CD14-positive monocyte (primary cell): Measurements from ENCODE around the gene C2orf81. TPM values are rescaled to one million over a fixed set of nuclear protein-coding genes. Genes with fewer than 3 reads are reported as not detected.

Experiments
- DNase-seq, 3 donors: peaks; one replicate each; pipeline ENCODE4 v3.0.0-alpha.2; 2011 to 2022
- H2AFZ ChIP-seq: 2 replicates; pipeline ENCODE4 v1.6.0; 2012; ENCODE audit warnings: mild to moderate bottlenecking, low read depth, low read length, inconsistent platforms; ENCODE audit not compliant: insufficient read depth, poor library complexity, severe bottlenecking
- H3K27ac ChIP-seq, 2 donors: 1 replicate in 1 of 2; 2 replicates in 1 of 2; pipeline ENCODE4 v1.5.1; 2012 to 2013; ENCODE audit warnings: low read length in 2 of 2, control low read depth in 1 of 2, inconsistent platforms in 1 of 2, low read depth in 1 of 2, mild to moderate bottlenecking in 1 of 2
- H3K27me3 ChIP-seq, 2 donors: one replicate each; pipeline versions ENCODE4 v1.6.0 to v1.6.1; 2011 to 2013; ENCODE audit warnings: low read length in 2 of 2; ENCODE audit not compliant: control insufficient read depth in 2 of 2, insufficient read depth in 2 of 2
- H3K36me3 ChIP-seq, 2 donors: replicated peaks in 1 of 2; 1 replicate in 1 of 2; 2 replicates in 1 of 2; pipeline versions ENCODE4 v1.5.1 to v1.6.1; 2012 to 2013; ENCODE audit warnings: low read length in 2 of 2, control low read depth in 1 of 2, inconsistent platforms in 1 of 2, mild to moderate bottlenecking in 1 of 2; ENCODE audit not compliant: insufficient read depth in 2 of 2, control insufficient read depth in 1 of 2
- H3K4me1 ChIP-seq, 2 donors: 1 replicate in 1 of 2; 2 replicates in 1 of 2; pipeline versions ENCODE4 v1.5.1 to v1.6.1; 2012 to 2013; ENCODE audit warnings: low read length in 2 of 2, control low read depth in 1 of 2, inconsistent platforms in 1 of 2, mild to moderate bottlenecking in 1 of 2, moderate library complexity in 1 of 2; ENCODE audit not compliant: insufficient read depth in 2 of 2, control insufficient read depth in 1 of 2
- H3K4me2 ChIP-seq: replicated peaks from 2 replicates; pipeline ENCODE3; 2012; ENCODE audit warnings: low read length, moderate library complexity, mild to moderate bottlenecking; ENCODE audit not compliant: poor library complexity, severe bottlenecking; ENCODE audit errors: extremely low read depth
- H3K4me3 ChIP-seq, 3 experiments: fragments of 200-600 bp in 1 of 3; sonication (generic) in 1 of 3; replicated peaks in 1 of 3; 1 replicate in 2 of 3; 2 replicates in 1 of 3; pipeline ENCODE4 v1.5.1; 2011 to 2013; ENCODE audit warnings: low read length in 3 of 3, mild to moderate bottlenecking in 3 of 3, control low read depth in 2 of 3, low read depth in 2 of 3, inconsistent platforms in 1 of 3, moderate library complexity in 1 of 3
- H3K79me2 ChIP-seq: 2 replicates; pipeline ENCODE4 v1.6.0; 2012; ENCODE audit warnings: mild to moderate bottlenecking, control low read depth, inconsistent platforms, low read length, moderate library complexity; ENCODE audit not compliant: insufficient read depth
- H3K9ac ChIP-seq: 2 replicates; pipeline ENCODE4 v1.6.0; 2017; ENCODE audit warnings: low read length, mild to moderate bottlenecking; ENCODE audit not compliant: insufficient read depth, poor library complexity, severe bottlenecking
- H3K9me3 ChIP-seq, 2 donors: replicated peaks in 1 of 2; 1 replicate in 1 of 2; 2 replicates in 1 of 2; pipeline versions ENCODE4 v1.5.1 to v1.6.1; 2012 to 2013; ENCODE audit warnings: low read length in 2 of 2, control low read depth in 1 of 2; ENCODE audit not compliant: control insufficient read depth in 1 of 2, insufficient read depth in 1 of 2
- H4K20me1 ChIP-seq: 2 replicates; pipeline ENCODE4 v1.6.0; 2012; ENCODE audit warnings: mild to moderate bottlenecking, low read length, control low read depth, moderate library complexity; ENCODE audit not compliant: insufficient read depth
- H3K27ac Mint-ChIP-seq, 7 donors: one replicate each; pipeline ENCODE4 v1.8.0; 2020; ENCODE audit warnings: mild to moderate bottlenecking in 7 of 7, mixed read lengths in 7 of 7, moderate library complexity in 6 of 7, inconsistent platforms in 2 of 7
- H3K27me3 Mint-ChIP-seq, 3 donors: one replicate each; pipeline ENCODE4 v1.8.0; 2021 to 2022; ENCODE audit warnings: low read depth in 3 of 3, mild to moderate bottlenecking in 3 of 3, mixed read lengths in 3 of 3, moderate library complexity in 3 of 3, inconsistent platforms in 1 of 3
- H3K36me3 Mint-ChIP-seq, 2 donors: one replicate each; pipeline ENCODE4 v1.8.0; 2020; ENCODE audit warnings: mixed read lengths in 2 of 2, inconsistent platforms in 1 of 2, mild to moderate bottlenecking in 1 of 2
- H3K4me1 Mint-ChIP-seq: one replicate; pipeline ENCODE4 v1.8.0; 2020; ENCODE audit warnings: mild to moderate bottlenecking, mixed read lengths
- H3K4me3 Mint-ChIP-seq, 2 donors: one replicate each; pipeline ENCODE4 v1.8.0; 2020; ENCODE audit warnings: mild to moderate bottlenecking in 2 of 2, mixed read lengths in 2 of 2, moderate library complexity in 1 of 2
- H3K9me3 Mint-ChIP-seq, 7 donors: one replicate each; pipeline ENCODE4 v1.8.0; 2020 to 2022; ENCODE audit warnings: mixed read lengths in 7 of 7, mild to moderate bottlenecking in 6 of 7, moderate library complexity in 6 of 7, inconsistent platforms in 2 of 7
- WGBS: methylation state at CpG from one replicate; pipeline ENCODE4 v1.1.5; 2013; ENCODE audit warnings: missing lambda C conversion rate; ENCODE audit not compliant: insufficient coverage; 5-methylcytosine and 5-hydroxymethylcytosine counted together
- intact Hi-C, 2 donors: fragments of 100-400 bp; cut with micrococcal nuclease; formaldehyde crosslinking; loops; one replicate each; pipeline versions ENCODE4 v1.15.0 to v1.15.1; 2023
- polyA plus RNA-seq, 3 donors: library from polyadenylated mRNA; depleted of rRNA in 1 of 3; unstranded in 2 of 3; stranded (reverse) in 1 of 3; fragments of 300-500 nt in 2 of 3; fragments of >200 nt in 1 of 3; fragmentation: Illumina TruSeq in 2 of 3; gene quantifications; 1 replicate in 2 of 3; 2 replicates in 1 of 3; pipeline ENCODE4 v1.2.3, GENCODE V29; 2012 to 2021
- TF ChIP-seq, protein P1 (sequence below): fragments of 200-600 bp; IDR thresholded peaks from one replicate; pipeline ENCODE4 v1.8.0; 2022; ENCODE audit warnings: antibody characterized with exemption, mild to moderate bottlenecking

C2orf81 gene
- polyA plus RNA-seq, 3 donors = 0.49 to 1.7 (median 1.2) TPM

- no peaks in the 10 kb centered on the region for H3K79me2 ChIP-seq
- no peak overlapping the region for H2AFZ ChIP-seq
- no peaks in the 10 kb centered on the region for H3K9me3 ChIP-seq
- Mint-ChIP-seq H3K4me1 (no peaks in the 10 kb centered on the region), H3K9me3 (no peaks in the 10 kb centered on the region), H3K36me3 (peaks cover 96 to 100% of the 10 kb centered on the region in 2 donors), H3K27me3 (peaks cover 0 to 1% (median 1%) of the 10 kb centered on the region in 3 donors), H3K4me3 (peak overlapping the region in 1 of 2 donors; percentile 32), H3K27ac (peak overlapping the region in 1 of 7 donors; percentile 44)
- H3K27ac ChIP-seq = no peak overlapping the region
- no peaks in the 10 kb centered on the region for H3K27me3 ChIP-seq
- intact Hi-C loops = no loop called here
- no peaks in the 10 kb centered on the region for H3K4me1 ChIP-seq
- no peak overlapping the region for H3K4me2 ChIP-seq
- WGBS = 100% methylated on average over 1 of the region's 3 CpGs
- no peak overlapping the region for H3K9ac ChIP-seq
- H4K20me1 ChIP-seq = no peaks in the 10 kb centered on the region
- H3K36me3 ChIP-seq = peaks cover 98 to 100% of the 10 kb centered on the region in 2 donors
- no peak for DNase-seq
- TF ChIP-seq, protein P1, sequence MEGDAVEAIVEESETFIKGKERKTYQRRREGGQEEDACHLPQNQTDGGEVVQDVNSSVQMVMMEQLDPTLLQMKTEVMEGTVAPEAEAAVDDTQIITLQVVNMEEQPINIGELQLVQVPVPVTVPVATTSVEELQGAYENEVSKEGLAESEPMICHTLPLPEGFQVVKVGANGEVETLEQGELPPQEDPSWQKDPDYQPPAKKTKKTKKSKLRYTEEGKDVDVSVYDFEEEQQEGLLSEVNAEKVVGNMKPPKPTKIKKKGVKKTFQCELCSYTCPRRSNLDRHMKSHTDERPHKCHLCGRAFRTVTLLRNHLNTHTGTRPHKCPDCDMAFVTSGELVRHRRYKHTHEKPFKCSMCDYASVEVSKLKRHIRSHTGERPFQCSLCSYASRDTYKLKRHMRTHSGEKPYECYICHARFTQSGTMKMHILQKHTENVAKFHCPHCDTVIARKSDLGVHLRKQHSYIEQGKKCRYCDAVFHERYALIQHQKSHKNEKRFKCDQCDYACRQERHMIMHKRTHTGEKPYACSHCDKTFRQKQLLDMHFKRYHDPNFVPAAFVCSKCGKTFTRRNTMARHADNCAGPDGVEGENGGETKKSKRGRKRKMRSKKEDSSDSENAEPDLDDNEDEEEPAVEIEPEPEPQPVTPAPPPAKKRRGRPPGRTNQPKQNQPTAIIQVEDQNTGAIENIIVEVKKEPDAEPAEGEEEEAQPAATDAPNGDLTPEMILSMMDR = no peak
- H3K4me3 ChIP-seq = no peak overlapping the region
Measured at GRCh38 chr2:74366036-74366435, 55.4 kb downstream of the C2orf81 start.

DNA sequence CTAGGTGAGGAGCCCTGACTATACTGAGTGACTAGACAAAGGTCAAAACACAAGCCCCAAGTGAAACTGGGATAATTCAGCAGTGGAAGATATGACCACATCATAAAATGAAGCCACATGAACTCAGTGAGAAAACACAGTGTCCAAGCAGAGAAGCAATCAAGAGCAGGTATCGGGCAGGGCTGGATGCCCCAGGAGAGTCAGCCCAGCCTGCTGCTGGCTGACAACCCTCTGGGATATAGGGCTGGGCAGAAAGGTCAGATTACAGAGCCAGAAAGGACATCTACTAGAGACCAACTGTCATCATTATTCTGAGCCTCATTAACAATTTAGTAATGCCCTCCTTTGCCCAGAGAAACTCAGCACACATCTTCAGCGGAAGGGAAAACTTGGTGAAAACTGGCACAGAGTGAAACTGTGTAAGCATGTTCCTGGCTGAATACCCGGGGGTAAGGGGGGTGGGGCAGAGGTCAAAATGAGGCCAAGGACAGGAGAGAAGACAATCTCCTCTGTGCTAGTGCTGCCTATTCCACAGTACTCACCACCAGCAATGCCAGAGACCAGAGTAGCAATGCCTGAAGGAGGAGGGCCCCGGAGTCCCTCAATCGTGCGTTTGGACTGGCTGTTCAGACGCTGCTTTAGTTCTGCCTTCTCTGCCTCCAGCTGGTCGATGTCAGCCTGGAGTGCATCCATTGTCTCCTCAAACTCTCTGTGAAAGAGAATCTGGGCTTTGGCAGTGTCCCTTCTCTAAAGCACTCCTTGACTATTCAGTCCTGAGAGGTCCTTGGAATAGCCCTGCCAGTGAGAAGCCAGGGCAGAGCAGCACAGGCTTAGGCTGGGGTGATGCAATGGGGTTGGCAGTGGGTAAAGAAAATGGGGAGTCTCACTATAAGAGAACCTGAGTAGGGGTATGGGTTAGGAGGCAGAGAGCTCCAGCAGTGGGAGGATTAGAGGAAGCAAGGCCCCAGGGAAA, 56.6 kb downstream of the C2orf81 start:
- Histone ChIP-seq H3K27me3 (no peaks in the 10 kb centered on the region), H3K9me3 (no peaks in the 10 kb centered on the region), H3K4me3 (no peak overlapping the region), H4K20me1 (no peaks in the 10 kb centered on the region), H3K9ac (no peak overlapping the region), H3K4me2 (no peak overlapping the region), H3K79me2 (no peaks in the 10 kb centered on the region), H2AFZ (no peak overlapping the region), H3K36me3 (peaks cover 98 to 100% of the 10 kb centered on the region in 2 donors), H3K4me1 (no peaks in the 10 kb centered on the region), H3K27ac (no peak overlapping the region)
- Mint-ChIP-seq H3K4me3 (no peak overlapping the region), H3K4me1 (no peaks in the 10 kb centered on the region), H3K27ac (peak overlapping the region in 2 of 7 donors; percentile 9 to 38), H3K27me3 (peaks cover 0 to 1% (median 1%) of the 10 kb centered on the region in 3 donors), H3K36me3 (peaks cover 95 to 99% of the 10 kb centered on the region in 2 donors), H3K9me3 (no peaks in the 10 kb centered on the region)
- TF ChIP-seq, protein P1 = no peak
- intact Hi-C loops = no loop called here
- WGBS = 89% methylated on average over 5 of the region's 8 CpGs
- DNase-seq = no peak

Other genes starting within 250 kb of the C2orf81 start
- gene MOB1A, start 242.7 kb downstream of the C2orf81 start, polyA plus RNA-seq = 100 to 1,000 TPM in 2 of 3 donors, 10 to 100 TPM in 1; 55.0 to 367 (median 285) TPM
- gene MTHFD2, start 223.0 kb downstream of the C2orf81 start, polyA plus RNA-seq = 10 to 100 TPM; 24.1 to 39.4 (median 38.5) TPM
- 1 to 10 TPM in 1 of 3 donors, under 1 TPM in 1, not detected in 1; 0.10 to 1.1 TPM for gene SLC4A5, start 78.2 kb downstream of the C2orf81 start, polyA plus RNA-seq
- gene DCTN1, start 41.3 kb downstream of the C2orf81 start, polyA plus RNA-seq = 10 to 100 TPM; 27.7 to 45.5 (median 45.5) TPM
- 10 to 100 TPM in 1 of 3 donors, 1 to 10 TPM in 2; 7.1 to 11.7 (median 7.9) TPM for gene WDR54, start 111 bp upstream of the C2orf81 start, polyA plus RNA-seq
- under 1 TPM in 1 of 3 donors, not detected in 2; 0.07 TPM for gene RTKN, start 20.3 kb upstream of the C2orf81 start, polyA plus RNA-seq
- gene INO80B, start 33.5 kb upstream of the C2orf81 start, polyA plus RNA-seq = 10 to 100 TPM in 1 of 3 donors, 1 to 10 TPM in 2; 4.8 to 48.7 (median 4.8) TPM
- gene WBP1, start 36.8 kb upstream of the C2orf81 start, polyA plus RNA-seq = 100 to 1,000 TPM in 1 of 3 donors, 10 to 100 TPM in 2; 23.9 to 109 (median 31.0) TPM
- 10 to 100 TPM; 30.5 to 63.2 (median 36.4) TPM for gene MOGS, start 43.8 kb upstream of the C2orf81 start, polyA plus RNA-seq
- 100 to 1,000 TPM in 2 of 3 donors, 10 to 100 TPM in 1; 48.6 to 133 (median 106) TPM for gene MRPL53, start 51.1 kb upstream of the C2orf81 start, polyA plus RNA-seq
- 10 to 100 TPM in 1 of 3 donors, 1 to 10 TPM in 2; 2.2 to 15.8 (median 3.7) TPM for gene CCDC142, start 61.4 kb upstream of the C2orf81 start, polyA plus RNA-seq
- gene TTC31, start 61.5 kb upstream of the C2orf81 start, polyA plus RNA-seq = 10 to 100 TPM; 19.6 to 46.5 (median 21.3) TPM
- under 1 TPM in 2 of 3 donors, not detected in 1; 0.46 to 0.76 TPM for gene LBX2, start 78.0 kb upstream of the C2orf81 start, polyA plus RNA-seq
- 10 to 100 TPM; 18.0 to 30.5 (median 20.5) TPM for gene PCGF1, start 86.1 kb upstream of the C2orf81 start, polyA plus RNA-seq
- gene TLX2, start 92.8 kb upstream of the C2orf81 start, polyA plus RNA-seq = not detected
- gene DQX1, start 104.6 kb upstream of the C2orf81 start, polyA plus RNA-seq = under 1 TPM in 1 of 3 donors, not detected in 2; 0.36 TPM
- gene AUP1, start 108.1 kb upstream of the C2orf81 start, polyA plus RNA-seq = 100 to 1,000 TPM; 130 to 385 (median 149) TPM
- 10 to 100 TPM; 11.3 to 20.5 (median 15.0) TPM for gene HTRA2, start 108.3 kb upstream of the C2orf81 start, polyA plus RNA-seq
- gene LOXL3, start 132.3 kb upstream of the C2orf81 start, polyA plus RNA-seq = 10 to 100 TPM; 18.2 to 35.0 (median 18.5) TPM
- 10 to 100 TPM; 48.0 to 53.6 (median 49.3) TPM for gene DOK1, start 133.1 kb upstream of the C2orf81 start, polyA plus RNA-seq
- gene M1AP, start 226.7 kb upstream of the C2orf81 start, polyA plus RNA-seq = 1 to 10 TPM in 2 of 3 donors, under 1 TPM in 1; 1.00 to 4.6 (median 1.8) TPM
- under 1 TPM; 0.16 to 0.44 (median 0.43) TPM for gene SEMA4F, start 232.6 kb upstream of the C2orf81 start, polyA plus RNA-seq